Fibroblast of peridontal ligament (primary cell): ENCODE results near the gene CLEC4C.

ENCODE experiments used
- DNase-seq: peaks from one replicate; pipeline ENCODE4 v3.0.0-alpha.2; 2010; ENCODE audit errors: extremely low read depth

CLEC4C gene

GRCh38 chr12:7723926-7724325, 23.2 kb downstream of the CLEC4C start:
- DNase-seq, result no peak

GRCh38 chr12:7719946-7720730, 27.0 kb downstream of the CLEC4C start:
- no peak for DNase-seq

- peak; percentile 6 for DNase-seq
Observed at GRCh38 chr12:7716381-7716780, 30.8 kb downstream of the CLEC4C start.

- no peak for DNase-seq
Observed at GRCh38 chr12:7712841-7713442, 34.2 kb downstream of the CLEC4C start.

- no peak for DNase-seq
Observed at GRCh38 chr12:7711133-7711532, 36.0 kb downstream of the CLEC4C start, which contains the start of gene DPPA3. Gene DPPA3 (plus strand): TSS chr12:7711433. CDS start chr12:7711571, 138 bp downstream.

- DNase-seq, result no peak
Observed at GRCh38 chr12:7709969-7710675, 37.1 kb downstream of the CLEC4C start.

- DNase-seq, result no peak
Observed at GRCh38 chr12:7705846-7706245, 41.3 kb downstream of the CLEC4C start.

GRCh38 chr12:7695566-7696197, 51.5 kb downstream of the CLEC4C start, which contains the start of gene GDF3:
Gene GDF3 (minus strand): TSS chr12:7695775. CDS start chr12:7695728, 47 bp downstream.
- DNase-seq, result no peak

GRCh38 chr12:7695237-7695560, 52.0 kb downstream of the CLEC4C start:
- no peak for DNase-seq

GRCh38 chr12:7694556-7695236, 52.5 kb downstream of the CLEC4C start:
- no peak for DNase-seq

GRCh38 chr12:7693793-7694192, 53.4 kb downstream of the CLEC4C start:
- no peak for DNase-seq

- DNase-seq, result no peak
Observed at GRCh38 chr12:7681535-7681934, 65.6 kb downstream of the CLEC4C start.
